Measurements from ENCODE around the gene MAD1L1. TPM values are rescaled to one million over a fixed set of nuclear protein-coding genes. Genes with fewer than 3 reads are reported as not detected.
"Not testable (repeated sequence)": the region's sequence is repeated elsewhere in the genome, so short reads cannot be mapped to it uniquely, and the experiment has no call there.

The MAD1L1 gene
- total RNA-seq, 4 donors from 2014 or later, result 18.4 to 39.1 (median 25.7) TPM

- TF ChIP-seq CTCF (IDR thresholded peaks at IDR 0.05), result no peak
- ATAC-seq (ENCODE audit: low FRiP score) (no peak), DNase-seq (ENCODE audit: low spot score) (no peak)
Measured at GRCh38 chr7:1819259-1819841, 413.4 kb downstream of the MAD1L1 start.

GRCh38 chr7:1818575-1819258, 414.0 kb downstream of the MAD1L1 start:
- ATAC-seq (ENCODE audit: low FRiP score) (no peak), DNase-seq (ENCODE audit: low spot score) (no peak)
- no peak for TF ChIP-seq CTCF (IDR thresholded peaks at IDR 0.05)

GRCh38 chr7:1817061-1817712, 415.6 kb downstream of the MAD1L1 start:
- no peak for ATAC-seq (ENCODE audit: low FRiP score)

GRCh38 chr7:1816451-1816850, 416.3 kb downstream of the MAD1L1 start:
- DNase-seq (ENCODE audit: low spot score); ATAC-seq (ENCODE audit: low FRiP score): not testable (repeated sequence)

More at GRCh38 chr7:1817061-1817712, 415.6 kb downstream of the MAD1L1 start:
- no peak for TF ChIP-seq CTCF (IDR thresholded peaks at IDR 0.05)
- DNase-seq (ENCODE audit: low spot score), result no peak

DNA sequence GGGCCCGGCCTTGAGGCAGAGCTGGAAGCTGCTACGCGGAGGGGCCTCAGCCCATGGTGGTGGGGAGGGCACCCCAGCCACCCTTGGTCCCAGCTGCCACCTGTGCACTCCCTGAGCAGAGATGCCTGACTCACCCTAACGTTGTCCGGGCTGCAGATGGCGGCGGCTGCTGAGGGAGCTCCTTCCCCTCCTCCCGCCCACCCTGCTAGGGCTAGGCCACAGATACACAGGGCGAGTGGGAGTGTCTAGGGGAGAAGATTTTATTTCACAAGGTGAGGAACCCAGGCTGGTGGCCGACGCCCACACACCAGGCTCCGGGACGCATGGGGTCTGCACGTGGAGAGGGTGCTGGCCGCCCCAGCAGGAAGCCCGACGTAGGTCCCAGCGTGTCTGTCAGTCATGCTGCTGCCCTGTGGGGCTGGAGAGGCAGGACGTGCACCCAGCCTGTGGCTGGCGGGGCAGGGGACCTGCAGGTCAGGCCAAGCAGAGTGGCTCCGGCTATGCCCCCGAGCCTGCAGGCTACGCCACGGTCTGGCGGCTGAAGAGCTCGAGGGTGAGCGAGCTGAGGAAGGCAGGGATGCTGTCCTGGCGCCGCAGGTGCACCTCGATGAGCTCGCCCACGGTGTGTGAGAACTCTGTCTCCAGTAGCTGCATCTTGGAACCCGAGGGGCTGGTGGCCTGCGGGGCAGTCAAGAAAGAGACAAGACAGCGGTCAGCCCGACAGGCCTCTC, 417.0 kb downstream of the MAD1L1 start:
- not testable (repeated sequence) for DNase-seq (ENCODE audit: low spot score); ATAC-seq (ENCODE audit: low FRiP score)

GRCh38 chr7:1815051-1815481, 417.7 kb downstream of the MAD1L1 start:
- DNase-seq (ENCODE audit: low spot score) (no peak), ATAC-seq (ENCODE audit: low FRiP score) (no peak)
- no peak for TF ChIP-seq CTCF (IDR thresholded peaks at IDR 0.05)

GRCh38 chr7:1814089-1814811, 418.5 kb downstream of the MAD1L1 start:
- no peak for TF ChIP-seq CTCF (IDR thresholded peaks at IDR 0.05)
- DNase-seq (ENCODE audit: low spot score) (no peak), ATAC-seq (ENCODE audit: low FRiP score) (no peak)
